MCF 10A (cell line): Measurements from ENCODE around the gene CCDC9. TPM values are rescaled to one million over a fixed set of nuclear protein-coding genes. Genes with fewer than 3 reads are reported as not detected.
A peak's percentile ranks its signal among the peaks of the same experiment; 100 is the strongest.

Experiments used
- BruUV-seq: library from RNA; stranded (reverse); fragments of 400-500 nt; replicated peaks from 2 replicates; lab custom pipeline; 2021; lab: Mats Ljungman, UMichigan
- CTCF ChIA-PET: fragments of 300-600 bp; sonication (Branson Sonifier 250); formaldehyde crosslinking; extraction: SDS; loops from one replicate; lab custom pipeline; 2021; ENCODE audit warnings: antibody characterized with exemption, inconsistent platforms; lab: Yijun Ruan, JAX
- POLR2A ChIA-PET: fragments of 300-600, 350-650 bp; sonication (Branson Sonifier 250); formaldehyde crosslinking; extraction: SDS; loops from one replicate; lab custom pipeline; 2020; ENCODE audit warnings: antibody characterized with exemption, inconsistent platforms; lab: Yijun Ruan, JAX
- DNase-seq: peaks from one replicate; pipeline ENCODE4 v3.0.0-alpha.2; 2018; ENCODE audit not compliant: unreplicated experiment
- H3K27ac Mint-ChIP-seq: one replicate; pipeline ENCODE4 v1.8.0; 2022; ENCODE audit warnings: mild to moderate bottlenecking, low read depth, mixed read lengths; ENCODE audit not compliant: unreplicated experiment
- H3K27me3 Mint-ChIP-seq: one replicate; pipeline ENCODE4 v1.8.0; 2022; ENCODE audit warnings: mixed read lengths; ENCODE audit not compliant: insufficient read depth, unreplicated experiment
- H3K36me3 Mint-ChIP-seq: one replicate; pipeline ENCODE4 v1.8.0; 2022; ENCODE audit warnings: mild to moderate bottlenecking, moderate library complexity, mixed read lengths; ENCODE audit not compliant: insufficient read depth, unreplicated experiment
- H3K4me1 Mint-ChIP-seq: one replicate; pipeline ENCODE4 v1.8.0; 2022; ENCODE audit warnings: mixed read lengths; ENCODE audit not compliant: insufficient read depth, unreplicated experiment
- H3K4me3 Mint-ChIP-seq: one replicate; pipeline ENCODE4 v1.8.0; 2022; ENCODE audit warnings: mild to moderate bottlenecking, moderate library complexity, mixed read lengths; ENCODE audit not compliant: unreplicated experiment
- H3K9me3 Mint-ChIP-seq: one replicate; pipeline ENCODE4 v1.8.0; 2022; ENCODE audit warnings: mixed read lengths; ENCODE audit not compliant: unreplicated experiment
- intact Hi-C: fragments of 100-400 bp; cut with micrococcal nuclease; formaldehyde crosslinking; loops from 2 replicates; pipeline ENCODE4 v1.14.1; 2022
- total RNA-seq: library from RNA; stranded (reverse); gene quantifications from 2 replicates; pipeline ENCODE4 v1.2.3, GENCODE V29; 2022
- TF ChIP-seq, protein P1 (sequence below): fragments of 200-600 bp; IDR thresholded peaks from one replicate; pipeline ENCODE4 v1.8.0; 2022; ENCODE audit warnings: antibody characterized with exemption, mild to moderate bottlenecking; ENCODE audit not compliant: unreplicated experiment

Gene CCDC9
- total RNA-seq, 1 experiment from 2014 or later, result 39.0 TPM

DNA sequence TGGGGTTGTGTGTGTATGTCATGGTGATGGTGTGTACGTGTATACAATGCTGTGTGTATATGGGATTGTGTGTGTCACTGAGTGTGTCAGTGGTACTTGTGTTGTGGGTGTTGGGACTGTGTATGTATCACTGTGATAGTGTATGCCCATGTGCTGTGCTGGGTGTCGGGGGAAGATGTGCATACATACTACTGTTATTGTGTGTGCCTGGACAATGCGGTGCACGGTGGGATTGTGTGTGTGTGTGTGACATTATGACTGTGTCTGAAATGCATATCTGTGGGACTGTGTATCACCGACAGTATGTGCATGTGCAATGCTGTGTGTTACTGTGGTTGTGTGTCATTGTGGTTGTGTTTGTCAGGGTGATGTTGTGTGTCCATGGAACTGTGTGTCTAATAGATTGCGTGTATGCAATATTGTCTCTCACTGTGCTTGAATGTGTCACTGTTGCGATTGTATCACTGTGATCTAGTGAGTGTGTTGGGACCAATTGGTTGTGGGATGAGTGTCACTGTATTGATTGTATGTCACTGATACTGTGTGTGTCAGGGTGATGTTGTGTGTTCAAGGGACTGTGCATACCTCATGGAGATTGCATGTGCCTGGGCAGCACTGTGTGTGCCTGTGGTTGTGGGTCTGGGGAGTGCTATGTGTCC lies 14.3 kb upstream of the CCDC9 start:
- no peaks in the 10 kb centered on the region for H3K9me3 Mint-ChIP-seq
- TSS peak; percentile 47 for BruUV-seq
- DNase-seq, result no peak
- H3K4me1 Mint-ChIP-seq, result peaks cover under 1% of the 10 kb centered on the region
- TF ChIP-seq, protein P1, sequence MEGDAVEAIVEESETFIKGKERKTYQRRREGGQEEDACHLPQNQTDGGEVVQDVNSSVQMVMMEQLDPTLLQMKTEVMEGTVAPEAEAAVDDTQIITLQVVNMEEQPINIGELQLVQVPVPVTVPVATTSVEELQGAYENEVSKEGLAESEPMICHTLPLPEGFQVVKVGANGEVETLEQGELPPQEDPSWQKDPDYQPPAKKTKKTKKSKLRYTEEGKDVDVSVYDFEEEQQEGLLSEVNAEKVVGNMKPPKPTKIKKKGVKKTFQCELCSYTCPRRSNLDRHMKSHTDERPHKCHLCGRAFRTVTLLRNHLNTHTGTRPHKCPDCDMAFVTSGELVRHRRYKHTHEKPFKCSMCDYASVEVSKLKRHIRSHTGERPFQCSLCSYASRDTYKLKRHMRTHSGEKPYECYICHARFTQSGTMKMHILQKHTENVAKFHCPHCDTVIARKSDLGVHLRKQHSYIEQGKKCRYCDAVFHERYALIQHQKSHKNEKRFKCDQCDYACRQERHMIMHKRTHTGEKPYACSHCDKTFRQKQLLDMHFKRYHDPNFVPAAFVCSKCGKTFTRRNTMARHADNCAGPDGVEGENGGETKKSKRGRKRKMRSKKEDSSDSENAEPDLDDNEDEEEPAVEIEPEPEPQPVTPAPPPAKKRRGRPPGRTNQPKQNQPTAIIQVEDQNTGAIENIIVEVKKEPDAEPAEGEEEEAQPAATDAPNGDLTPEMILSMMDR, result no peak
- ChIA-PET POLR2A (interaction anchor here (1.3 to 2.3 kb wide), 4 partner anchors 10 to 16 kb away, joined by 9 to 30 read pairs (median 12); no protein-coding TSS in a partner anchor), CTCF (no interaction called here)
- H3K4me3 Mint-ChIP-seq, result no peak overlapping the region
- intact Hi-C loops, result loop anchor here (5.0 to 10.0 kb wide), 2 partner anchors 110 to 227 kb away; partner anchors contain the start of genes NPAS1 and SAE1
- H3K27me3 Mint-ChIP-seq, result no peaks in the 10 kb centered on the region
- H3K27ac Mint-ChIP-seq, result no peak overlapping the region
- H3K36me3 Mint-ChIP-seq, result peaks cover 7% of the 10 kb centered on the region

- ChIA-PET POLR2A (interaction anchor here (0.6 to 4.5 kb wide), 8 partner anchors 10 to 112 kb away, joined by 3 to 75 read pairs (median 16); partner anchors contain the start of genes CCDC9 and SAE1), CTCF (interaction anchor here (1.4 to 7.5 kb wide), 5 partner anchors 10 to 85 kb away, joined by 3 to 292 read pairs (median 17); no protein-coding TSS in a partner anchor)
- TSS peak; percentile 79 for BruUV-seq
- intact Hi-C loops, result loop anchor here (5.0 to 10.0 kb wide), 2 partner anchors 111 to 229 kb away; partner anchors contain the start of genes NPAS1 and SAE1
- Mint-ChIP-seq H3K9me3 (no peaks in the 10 kb centered on the region), H3K27me3 (no peaks in the 10 kb centered on the region), H3K4me1 (peaks cover 5% of the 10 kb centered on the region), H3K27ac (no peak overlapping the region), H3K4me3 (no peak overlapping the region), H3K36me3 (peaks cover 7% of the 10 kb centered on the region)
- no peak for DNase-seq
- TF ChIP-seq, protein P1, result no peak
Observed at GRCh38 chr19:47243364-47243775, 13.0 kb upstream of the CCDC9 start.

GRCh38 chr19:47243776-47244547 lies 12.4 kb upstream of the CCDC9 start:
- TF ChIP-seq, protein P1, result peak; percentile 95
- ChIA-PET POLR2A (interaction anchor here (0.6 to 4.5 kb wide), 21 partner anchors 8 to 364 kb away, joined by 3 to 75 read pairs (median 6); partner anchors contain the start of genes CCDC9, SAE1 and ZC3H4), CTCF (interaction anchor here (0.6 to 7.5 kb wide), 29 partner anchors 9 to 1556 kb away, joined by 3 to 292 read pairs (median 4); partner anchors contain the start of genes CCDC9 and SAE1)
- no peaks in the 10 kb centered on the region for H3K27me3 Mint-ChIP-seq
- no peak overlapping the region for H3K27ac Mint-ChIP-seq
- peak; percentile 94 for DNase-seq
- intact Hi-C loops, result loop anchor here (1.0 to 10.0 kb wide), 4 partner anchors 12 to 229 kb away; partner anchors contain the start of genes NPAS1 and SAE1
- H3K36me3 Mint-ChIP-seq, result peaks cover 7% of the 10 kb centered on the region
- H3K4me1 Mint-ChIP-seq, result peaks cover 5% of the 10 kb centered on the region
- H3K9me3 Mint-ChIP-seq, result no peaks in the 10 kb centered on the region
- no TSS peak for BruUV-seq
- no peak overlapping the region for H3K4me3 Mint-ChIP-seq
